H1 (cell line): Measurements from ENCODE around the gene RERG. TPM values are rescaled to one million over a fixed set of nuclear protein-coding genes. Genes with fewer than 3 reads are reported as not detected.

Experiments used
- CTCF ChIA-PET: fragments of 300-600 bp; sonication (Branson Sonifier 250); formaldehyde crosslinking; loops from one replicate; lab custom pipeline; 2021; ENCODE audit not compliant: partially characterized antibody; lab: Charles Lee
- POLR2A ChIA-PET: fragments of 300-600 bp; sonication (Branson Sonifier 250); formaldehyde crosslinking; loops from one replicate; lab custom pipeline; 2021; ENCODE audit warnings: inconsistent platforms; ENCODE audit not compliant: partially characterized antibody; lab: Charles Lee
- DNase-seq, 2 experiments: peaks; one replicate each; pipeline versions ENCODE4 v3.0.0 to v3.0.0-alpha.2; 2010 to 2022; ENCODE audit warnings: low spot score in 2 of 2, low read depth in 1 of 2, mixed read lengths in 1 of 2
- FAIRE-seq: peaks from 2 replicates; lab custom pipeline; 2011; peaks lifted over from hg19 to GRCh38; lab: Jason Lieb, UNC
- H2AFZ ChIP-seq: 2 replicates; pipeline ENCODE4 v1.8.1; 2012; ENCODE audit warnings: low read length, inconsistent platforms
- H2AK5ac ChIP-seq: 2 replicates; pipeline ENCODE4 v1.6.1; 2013; ENCODE audit warnings: low read depth, low read length
- H2BK120ac ChIP-seq: replicated peaks from 2 replicates; pipeline ENCODE3; 2013; ENCODE audit warnings: low read depth, low read length, inconsistent platforms
- H2BK12ac ChIP-seq: 2 replicates; pipeline ENCODE4 v1.6.1; 2013; ENCODE audit warnings: low read depth, low read length
- H2BK15ac ChIP-seq: 2 replicates; pipeline ENCODE4 v1.6.1; 2013; ENCODE audit warnings: low read length
- H2BK20ac ChIP-seq: 2 replicates; pipeline ENCODE4 v1.6.1; 2013; ENCODE audit warnings: low read length
- H2BK5ac ChIP-seq: 2 replicates; pipeline ENCODE4 v1.6.1; 2013; ENCODE audit warnings: low read depth, low read length
- H3K14ac ChIP-seq: 2 replicates; pipeline ENCODE4 v1.6.1; 2013; ENCODE audit warnings: inconsistent platforms; ENCODE audit not compliant: insufficient read length
- H3K18ac ChIP-seq: 2 replicates; pipeline ENCODE4 v1.6.1; 2013; ENCODE audit warnings: low read length; ENCODE audit errors: extremely low read depth
- H3K23ac ChIP-seq: 2 replicates; pipeline ENCODE4 v1.6.1; 2013; ENCODE audit warnings: inconsistent platforms; ENCODE audit not compliant: insufficient read length
- H3K23me2 ChIP-seq: 2 replicates; pipeline ENCODE4 v1.6.1; 2013; ENCODE audit warnings: low read depth, low read length
- H3K27ac ChIP-seq: 2 replicates; pipeline ENCODE4 v1.6.1; 2011; ENCODE audit warnings: low read depth, low read length, inconsistent platforms
- H3K27me3 ChIP-seq, 4 experiments: replicated peaks in 1 of 4; 1 replicate in 1 of 4; 2 replicates in 3 of 4; pipeline versions ENCODE4 v1.6.1 to v1.8.1; 2011 to 2013; ENCODE audit warnings: low read length in 3 of 4, mild to moderate bottlenecking in 3 of 4, inconsistent platforms in 2 of 4, mixed read lengths in 2 of 4, moderate library complexity in 1 of 4; ENCODE audit not compliant: control insufficient read depth in 3 of 4, insufficient read depth in 3 of 4; ENCODE audit errors: extremely low read depth in 1 of 4
- H3K36me3 ChIP-seq, 4 experiments: 2 replicates each; pipeline versions ENCODE4 v1.6.1 to v1.8.1; 2011 to 2013; ENCODE audit warnings: mild to moderate bottlenecking in 4 of 4, low read length in 3 of 4, moderate library complexity in 2 of 4, control low read depth in 1 of 4, inconsistent platforms in 1 of 4; ENCODE audit not compliant: insufficient read depth in 4 of 4, control insufficient read depth in 2 of 4
- H3K4ac ChIP-seq: replicated peaks from 2 replicates; pipeline ENCODE3; 2013; ENCODE audit warnings: low read length, low read depth, mixed read lengths, inconsistent platforms; ENCODE audit not compliant: insufficient read length
- H3K4me1 ChIP-seq, 4 experiments: replicated peaks in 1 of 4; 1 replicate in 1 of 4; 2 replicates in 3 of 4; pipeline versions ENCODE4 v1.6.1 to v1.8.1; 2011 to 2013; ENCODE audit warnings: low read length in 3 of 4, inconsistent platforms in 2 of 4, mixed read lengths in 1 of 4; ENCODE audit not compliant: insufficient read depth in 4 of 4, control insufficient read depth in 3 of 4
- H3K4me2 ChIP-seq, 2 experiments: 2 replicates each; pipeline versions ENCODE4 v1.6.1 to v1.8.1; 2011 to 2013; ENCODE audit warnings: low read depth in 2 of 2, low read length in 2 of 2, control low read depth in 1 of 2, inconsistent platforms in 1 of 2, mild to moderate bottlenecking in 1 of 2; ENCODE audit not compliant: insufficient read depth in 1 of 2
- H3K4me3 ChIP-seq, 4 experiments: fragments of 200-600, 300-600 bp in 1 of 4; sonication (generic), shearing (Covaris generic), sonication (Bioruptor Twin) in 1 of 4; 2 replicates each; pipeline versions ENCODE4 v1.5.1 to v1.8.1; 2011 to 2016; ENCODE audit warnings: low read length in 4 of 4, low read depth in 3 of 4, control low read depth in 2 of 4, inconsistent platforms in 2 of 4, mild to moderate bottlenecking in 2 of 4, mixed read lengths in 1 of 4, moderate library complexity in 1 of 4; ENCODE audit not compliant: insufficient read depth in 2 of 4; ENCODE audit errors: extremely low read depth in 1 of 4
- H3K56ac ChIP-seq: replicated peaks from 2 replicates; pipeline ENCODE3; 2013; ENCODE audit warnings: low read depth, mild to moderate bottlenecking, mixed read lengths, low read length, inconsistent platforms; ENCODE audit not compliant: insufficient read length
- H3K79me1 ChIP-seq: 2 replicates; pipeline ENCODE4 v1.6.1; 2013; ENCODE audit warnings: low read depth, low read length, control low read depth
- H3K79me2 ChIP-seq, 2 experiments: 2 replicates each; pipeline versions ENCODE4 v1.6.1 to v1.8.1; 2012 to 2013; ENCODE audit warnings: low read length in 2 of 2, mild to moderate bottlenecking in 2 of 2, inconsistent platforms in 1 of 2; ENCODE audit not compliant: insufficient read depth in 2 of 2, control insufficient read depth in 1 of 2
- H3K9ac ChIP-seq, 4 experiments: replicated peaks in 1 of 4; 1 replicate in 1 of 4; 2 replicates in 3 of 4; pipeline versions ENCODE4 v1.6.1 to v1.8.1; 2011 to 2013; ENCODE audit warnings: low read depth in 3 of 4, low read length in 3 of 4, control low read depth in 2 of 4, mild to moderate bottlenecking in 2 of 4, moderate library complexity in 2 of 4, inconsistent platforms in 1 of 4; ENCODE audit errors: extremely low read depth in 1 of 4
- H3K9me3 ChIP-seq, 2 experiments: 2 replicates each; pipeline versions ENCODE4 v1.6.1 to v1.8.1; 2012 to 2013; ENCODE audit warnings: mild to moderate bottlenecking in 2 of 2, moderate library complexity in 2 of 2, control low read depth in 1 of 2, inconsistent platforms in 1 of 2, low read depth in 1 of 2, low read length in 1 of 2, mixed read lengths in 1 of 2; ENCODE audit not compliant: insufficient read depth in 2 of 2
- H4K20me1 ChIP-seq, 2 experiments: replicated peaks in 1 of 2; 2 replicates each; pipeline versions ENCODE3 to v1.8.1; 2011 to 2013; ENCODE audit warnings: inconsistent platforms in 2 of 2, low read length in 2 of 2, mild to moderate bottlenecking in 1 of 2; ENCODE audit not compliant: insufficient read depth in 2 of 2, control insufficient read depth in 1 of 2
- H4K5ac ChIP-seq: 2 replicates; pipeline ENCODE4 v1.6.1; 2013; ENCODE audit warnings: low read length, low read depth, mixed read lengths, inconsistent platforms; ENCODE audit not compliant: insufficient read length
- H4K8ac ChIP-seq: 2 replicates; pipeline ENCODE4 v1.8.0; 2013; ENCODE audit warnings: mild to moderate bottlenecking, moderate library complexity, low read length, inconsistent platforms; ENCODE audit not compliant: insufficient read depth; ENCODE audit errors: extremely low read depth
- H4K91ac ChIP-seq: replicated peaks from 2 replicates; pipeline ENCODE3; 2013; ENCODE audit warnings: low read length, mixed read lengths, inconsistent platforms; ENCODE audit not compliant: insufficient read length
- WGBS, 2 experiments: shearing (Covaris generic) in 1 of 2; methylation state at CpG; one replicate each; pipeline versions ENCODE4 v1.1.6 to v1.1.7; 2013 to 2015; ENCODE audit warnings: low lambda C conversion rate in 2 of 2, mixed read lengths in 2 of 2, inconsistent platforms in 1 of 2, low coverage in 1 of 2, missing lambda C conversion rate in 1 of 2; ENCODE audit not compliant: insufficient replicate concordance in 2 of 2, insufficient coverage in 1 of 2, insufficient read length in 1 of 2; ENCODE audit errors: extremely low coverage in 1 of 2, missing lambda C conversion rate in 1 of 2; 5-methylcytosine and 5-hydroxymethylcytosine counted together
- polyA plus RNA-seq, 7 experiments: library from polyadenylated mRNA; depleted of rRNA in 3 of 7; stranded (reverse) in 5 of 7; unstranded in 2 of 7; fragments of >200 nt in 5 of 7; fragments of 200-250 nt in 2 of 7; gene quantifications; 1 replicate in 5 of 7; 2 replicates in 1 of 7; 4 replicates in 1 of 7; pipeline versions ENCODE4 v1.2.1 to v1.2.3, GENCODE V29; 2011 to 2013; ENCODE audit warnings: missing spikeins in 2 of 7, mixed read lengths in 2 of 7
- total RNA-seq: library from RNA; stranded (reverse); fragmentation: NEBNext Ultra II Directional; extraction: Animal tissue kit (Norgen Biotek cat#: 25700); gene quantifications from 2 replicates; pipeline ENCODE4 v1.2.1, GENCODE V29; 2021

Gene RERG
- total and polyA plus RNA-seq, 2 of the 8 experiments (the other 6 are each of a cell fraction or from before 2014, with no cell fraction given), result 0.12 to 0.86 TPM

- CTCF ChIA-PET, result interaction anchor here (1.0 to 3.2 kb wide), 5 partner anchors 10 to 34 kb away, joined by 3 to 10 read pairs (median 5); partner anchors contain the start of gene RERG
Observed at GRCh38 chr12:15196221-15196620, 25.0 kb downstream of the RERG start.

More at GRCh38 chr12:15196221-15196620, 25.0 kb downstream of the RERG start:
- H3K79me2 ChIP-seq, result no peaks in the 10 kb centered on the region
- no peaks in the 10 kb centered on the region for H3K79me1 ChIP-seq
- no peaks in the 10 kb centered on the region for H4K20me1 ChIP-seq
- no peak overlapping the region for H3K27ac ChIP-seq
- DNase-seq (no peak), FAIRE-seq (no peak)
- H3K4me1 ChIP-seq, result no peaks in the 10 kb centered on the region
- no peaks in the 10 kb centered on the region for H3K9me3 ChIP-seq
- H2BK120ac ChIP-seq, result no peak overlapping the region
- no peak overlapping the region for H2BK20ac ChIP-seq
- H3K36me3 ChIP-seq, result no peaks in the 10 kb centered on the region
- H4K8ac ChIP-seq, result no peak overlapping the region
- H3K9ac ChIP-seq, result no peak overlapping the region
- H3K56ac ChIP-seq, result no peak overlapping the region
- no peaks in the 10 kb centered on the region for H3K27me3 ChIP-seq
- POLR2A ChIA-PET, result no interaction called here
- H4K91ac ChIP-seq, result no peak overlapping the region
- H2AFZ ChIP-seq, result no peak overlapping the region
- no peak overlapping the region for H3K18ac ChIP-seq
- H3K23me2 ChIP-seq, result no peaks in the 10 kb centered on the region
- H2BK5ac ChIP-seq, result no peak overlapping the region
- no peak overlapping the region for H3K4ac ChIP-seq
- no peak overlapping the region for H2BK15ac ChIP-seq
- H3K4me2 ChIP-seq, result no peak overlapping the region
- 97% methylated on average over 3 of the region's 3 CpGs; no CpG with 5 or more reads in 1 of the 2 experiments for WGBS, 2 experiments
- H4K5ac ChIP-seq, result no peak overlapping the region
- H3K14ac ChIP-seq, result no peak overlapping the region
- no peak overlapping the region for H3K4me3 ChIP-seq
- H3K23ac ChIP-seq, result no peak overlapping the region
- no peak overlapping the region for H2AK5ac ChIP-seq
- H2BK12ac ChIP-seq, result no peak overlapping the region
